Panc1 (cell line): Measurements from ENCODE around the gene CCDC154. TPM values are rescaled to one million over a fixed set of nuclear protein-coding genes. Genes with fewer than 3 reads are reported as not detected.

Experiments used
- ATAC-seq: fragments of 200-7000 bp; cut with Tn5 transposase; 2 replicates; pipeline ENCODE4 v1.9.1; 2020; ENCODE audit warnings: mild to moderate bottlenecking, moderate library complexity
- BruUV-seq: library from RNA; stranded (reverse); fragments of 400-500 nt; replicated peaks from 2 replicates; lab custom pipeline; 2021; lab: Mats Ljungman, UMichigan
- CTCF ChIA-PET: fragments of 300-600 bp; sonication (Branson Sonifier 250); formaldehyde crosslinking; loops from one replicate; lab custom pipeline; 2022; ENCODE audit warnings: antibody characterized with exemption; lab: Charles Lee
- POLR2A ChIA-PET: fragments of 300-600 bp; sonication (Branson Sonifier 250); formaldehyde crosslinking; loops from one replicate; lab custom pipeline; 2022; ENCODE audit warnings: antibody characterized with exemption; lab: Charles Lee
- DNase-seq: peaks from one replicate; pipeline ENCODE4 v3.0.0-alpha.2; 2010; ENCODE audit warnings: low read depth, low spot score
- H3K27ac ChIP-seq: 2 replicates; pipeline ENCODE4 v1.5.1; 2011; ENCODE audit warnings: mild to moderate bottlenecking, low read length, inconsistent platforms
- H3K27me3 ChIP-seq: fragments of 200-500 bp; sonication (Bioruptor generic); 2 replicates; pipeline ENCODE4 v1.6.0; 2014; ENCODE audit warnings: low read length, inconsistent platforms; ENCODE audit not compliant: control insufficient read depth, insufficient read depth
- H3K36me3 ChIP-seq: fragments of 200-500 bp; sonication (Bioruptor generic); 2 replicates; pipeline ENCODE4 v1.5.1; 2014; ENCODE audit warnings: inconsistent platforms, mild to moderate bottlenecking, low read length, moderate library complexity; ENCODE audit not compliant: control insufficient read depth, insufficient read depth
- H3K4me1 ChIP-seq: 2 replicates; pipeline ENCODE4 v1.5.1; 2011; ENCODE audit warnings: inconsistent platforms, mild to moderate bottlenecking, low read length, moderate library complexity; ENCODE audit not compliant: control insufficient read depth, insufficient read depth
- H3K4me3 ChIP-seq, 2 experiments: 2 replicates each; pipeline ENCODE4 v1.5.1; 2011 to 2012; ENCODE audit warnings: low read depth in 2 of 2, low read length in 2 of 2, mild to moderate bottlenecking in 2 of 2, inconsistent platforms in 1 of 2, moderate library complexity in 1 of 2
- H3K9me3 ChIP-seq: fragments of 200-500 bp; sonication (Bioruptor generic); 2 replicates; pipeline ENCODE4 v1.5.1; 2014; ENCODE audit warnings: low read depth, mild to moderate bottlenecking, inconsistent platforms, low read length, moderate library complexity; ENCODE audit not compliant: control insufficient read depth, insufficient read depth
- POLR2AphosphoS5 ChIP-seq: IDR thresholded peaks from 2 replicates; pipeline ENCODE4 v1.6.1; 2012; ENCODE audit warnings: mild to moderate bottlenecking, low read depth, low read length, moderate library complexity
- SIN3A ChIP-seq: IDR thresholded peaks from 2 replicates; pipeline ENCODE4 v1.6.1; 2012; ENCODE audit warnings: low read depth, mild to moderate bottlenecking, low read length, moderate library complexity, borderline replicate concordance; ENCODE audit not compliant: insufficient read depth
- TCF7L2 ChIP-seq: IDR thresholded peaks from 2 replicates; pipeline ENCODE4 v1.6.1; 2011; ENCODE audit warnings: mild to moderate bottlenecking, low read depth, low read length, inconsistent platforms
- in situ Hi-C: cut with HindIII; loops from 2 replicates; pipeline ENCODE4 v1.10.0; 2016; ENCODE audit warnings: low sequenced_read_pairs, low pct_unique_long_range_greater_than_20kb
- intact Hi-C: fragments of 100-400 bp; cut with micrococcal nuclease; formaldehyde crosslinking; loops from one replicate; pipeline ENCODE4 v1.10.0; 2022; ENCODE audit not compliant: unreplicated experiment
- total RNA-seq: library from RNA; stranded (reverse); gene quantifications from one replicate; pipeline ENCODE4 v1.2.1, GENCODE V29; 2021; ENCODE audit not compliant: unreplicated experiment
- TF ChIP-seq, protein P1 (sequence below): fragments of 450-650 bp; IDR thresholded peaks from 2 replicates; pipeline ENCODE4 v1.5.1; 2017; ENCODE audit warnings: mild to moderate bottlenecking
- TF ChIP-seq, protein P2 (sequence below), 2 experiments: IDR thresholded peaks; 2 replicates each; pipeline ENCODE4 v1.6.1; 2011 to 2012; ENCODE audit warnings: low read depth in 2 of 2, control low read depth in 1 of 2, low read length in 1 of 2, mild to moderate bottlenecking in 1 of 2, moderate library complexity in 1 of 2; ENCODE audit not compliant: insufficient read depth in 1 of 2

The CCDC154 gene
- total RNA-seq, 1 experiment from 2014 or later = 2.0 TPM

- no peak for DNase-seq
- Histone ChIP-seq H3K4me3 (no peak overlapping the region), H3K36me3 (no peaks in the 10 kb centered on the region; the same call in 1 of the 2 replicates), H3K9me3 (no peaks in the 10 kb centered on the region), H3K4me1 (no peaks in the 10 kb centered on the region), H3K27ac (peak overlapping the region; percentile 34; the same call in 1 of the 2 replicates), H3K27me3 (no peaks in the 10 kb centered on the region)
- CTCF ChIA-PET = no interaction called here
- no peak for ATAC-seq
- TF ChIP-seq, protein P1, sequence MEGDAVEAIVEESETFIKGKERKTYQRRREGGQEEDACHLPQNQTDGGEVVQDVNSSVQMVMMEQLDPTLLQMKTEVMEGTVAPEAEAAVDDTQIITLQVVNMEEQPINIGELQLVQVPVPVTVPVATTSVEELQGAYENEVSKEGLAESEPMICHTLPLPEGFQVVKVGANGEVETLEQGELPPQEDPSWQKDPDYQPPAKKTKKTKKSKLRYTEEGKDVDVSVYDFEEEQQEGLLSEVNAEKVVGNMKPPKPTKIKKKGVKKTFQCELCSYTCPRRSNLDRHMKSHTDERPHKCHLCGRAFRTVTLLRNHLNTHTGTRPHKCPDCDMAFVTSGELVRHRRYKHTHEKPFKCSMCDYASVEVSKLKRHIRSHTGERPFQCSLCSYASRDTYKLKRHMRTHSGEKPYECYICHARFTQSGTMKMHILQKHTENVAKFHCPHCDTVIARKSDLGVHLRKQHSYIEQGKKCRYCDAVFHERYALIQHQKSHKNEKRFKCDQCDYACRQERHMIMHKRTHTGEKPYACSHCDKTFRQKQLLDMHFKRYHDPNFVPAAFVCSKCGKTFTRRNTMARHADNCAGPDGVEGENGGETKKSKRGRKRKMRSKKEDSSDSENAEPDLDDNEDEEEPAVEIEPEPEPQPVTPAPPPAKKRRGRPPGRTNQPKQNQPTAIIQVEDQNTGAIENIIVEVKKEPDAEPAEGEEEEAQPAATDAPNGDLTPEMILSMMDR = no peak
- TF ChIP-seq POLR2AphosphoS5 (no peak), SIN3A (no peak)
- in situ Hi-C loops (no loop called here), intact Hi-C loops (no loop called here)
- POLR2A ChIA-PET = interaction anchor here (1.0 kb wide), 1 partner anchor 11 kb away, joined by 3 read pairs; the partner anchor contains the start of gene UNKL
- no TSS peak for BruUV-seq
Measured at GRCh38 chr16:1425616-1426370, 18.6 kb downstream of the CCDC154 start.

- TF ChIP-seq, protein P1 = no peak
- TF ChIP-seq, protein P2, sequence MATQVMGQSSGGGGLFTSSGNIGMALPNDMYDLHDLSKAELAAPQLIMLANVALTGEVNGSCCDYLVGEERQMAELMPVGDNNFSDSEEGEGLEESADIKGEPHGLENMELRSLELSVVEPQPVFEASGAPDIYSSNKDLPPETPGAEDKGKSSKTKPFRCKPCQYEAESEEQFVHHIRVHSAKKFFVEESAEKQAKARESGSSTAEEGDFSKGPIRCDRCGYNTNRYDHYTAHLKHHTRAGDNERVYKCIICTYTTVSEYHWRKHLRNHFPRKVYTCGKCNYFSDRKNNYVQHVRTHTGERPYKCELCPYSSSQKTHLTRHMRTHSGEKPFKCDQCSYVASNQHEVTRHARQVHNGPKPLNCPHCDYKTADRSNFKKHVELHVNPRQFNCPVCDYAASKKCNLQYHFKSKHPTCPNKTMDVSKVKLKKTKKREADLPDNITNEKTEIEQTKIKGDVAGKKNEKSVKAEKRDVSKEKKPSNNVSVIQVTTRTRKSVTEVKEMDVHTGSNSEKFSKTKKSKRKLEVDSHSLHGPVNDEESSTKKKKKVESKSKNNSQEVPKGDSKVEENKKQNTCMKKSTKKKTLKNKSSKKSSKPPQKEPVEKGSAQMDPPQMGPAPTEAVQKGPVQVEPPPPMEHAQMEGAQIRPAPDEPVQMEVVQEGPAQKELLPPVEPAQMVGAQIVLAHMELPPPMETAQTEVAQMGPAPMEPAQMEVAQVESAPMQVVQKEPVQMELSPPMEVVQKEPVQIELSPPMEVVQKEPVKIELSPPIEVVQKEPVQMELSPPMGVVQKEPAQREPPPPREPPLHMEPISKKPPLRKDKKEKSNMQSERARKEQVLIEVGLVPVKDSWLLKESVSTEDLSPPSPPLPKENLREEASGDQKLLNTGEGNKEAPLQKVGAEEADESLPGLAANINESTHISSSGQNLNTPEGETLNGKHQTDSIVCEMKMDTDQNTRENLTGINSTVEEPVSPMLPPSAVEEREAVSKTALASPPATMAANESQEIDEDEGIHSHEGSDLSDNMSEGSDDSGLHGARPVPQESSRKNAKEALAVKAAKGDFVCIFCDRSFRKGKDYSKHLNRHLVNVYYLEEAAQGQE (IDR thresholded peaks at IDR 0.05; ENCODE audit: insufficient read depth in 1 of 2, low read depth in 2 of 2, low read length in 1 of 2) = no peak
- TF ChIP-seq POLR2AphosphoS5 = no peak
- TF ChIP-seq SIN3A = no peak
- no peak for TF ChIP-seq TCF7L2
- H3K4me3 ChIP-seq = no peak overlapping the region
- intact Hi-C loops (no loop called here), in situ Hi-C loops (no loop called here)
- no peak for ATAC-seq
- CTCF ChIA-PET = interaction anchor here (0.6 kb wide), 1 partner anchor 70 kb away, joined by 5 read pairs; no protein-coding TSS in a partner anchor
- no peak for DNase-seq
- no TSS peak for BruUV-seq
- peaks cover 2% of the 10 kb centered on the region; the same call in 1 of the 2 replicates for H3K36me3 ChIP-seq
- no peaks in the 10 kb centered on the region for H3K9me3 ChIP-seq
- H3K27me3 ChIP-seq = no peaks in the 10 kb centered on the region
- POLR2A ChIA-PET = no interaction called here
- H3K4me1 ChIP-seq = no peaks in the 10 kb centered on the region
- H3K27ac ChIP-seq = no peak overlapping the region
Measured at GRCh38 chr16:1424028-1424427, 20.3 kb downstream of the CCDC154 start.
